Motor neuron (in vitro differentiated cells): ENCODE data around the gene RNF150. TPM values are rescaled to one million over a fixed set of nuclear protein-coding genes. Genes with fewer than 3 reads are reported as not detected.

Experiments used
- ATAC-seq, 8 experiments: fragments of 200-7000 bp; cut with Tn5 transposase; replicated peaks in 6 of 8; 2 replicates each; pipeline ENCODE4 v1.8.0; 2021; ENCODE audit warnings: mild to moderate bottlenecking in 8 of 8, moderate library complexity in 8 of 8
- H3K27ac ChIP-seq, 2 donors: fragments of 250-450 bp; sonication (Bioruptor Pico); 2 replicates each; pipeline ENCODE4 v1.9.0; 2021; ENCODE audit warnings: antibody characterized with exemption in 2 of 2, mild to moderate bottlenecking in 2 of 2, moderate library complexity in 1 of 2
- H3K4me1 ChIP-seq, 2 donors: fragments of 250-450 bp; sonication (Bioruptor Pico); replicated peaks in 1 of 2; 2 replicates each; pipeline ENCODE4 v1.6.1; 2021; ENCODE audit warnings: antibody characterized with exemption in 2 of 2, mild to moderate bottlenecking in 2 of 2, moderate library complexity in 1 of 2
- H3K4me3 ChIP-seq, 5 donors: fragments of 250-450 bp; sonication (Bioruptor Pico); 2 replicates each; pipeline ENCODE4 v1.9.0; 2021; ENCODE audit warnings: antibody characterized with exemption in 5 of 5, mild to moderate bottlenecking in 5 of 5, moderate library complexity in 4 of 5
- WGBS, 10 experiments: fragments of 450-650 bp; shearing (Covaris generic); methylation state at CpG; one replicate each; pipeline ENCODE4 v1.0.0; 2022; 5-methylcytosine and 5-hydroxymethylcytosine counted together
- in situ Hi-C, 9 experiments: fragments of 400-800 bp; cut with MboI; loops; one replicate each; pipeline ENCODE4 v1.15.0; 2021; ENCODE audit warnings: low sequenced_read_pairs in 9 of 9, low pct_unique_long_range_greater_than_20kb in 2 of 9; ENCODE audit not compliant: unreplicated experiment in 9 of 9
- total RNA-seq, 8 experiments: library from RNA; unstranded; fragments of 300-600 nt; gene quantifications; 2 replicates each; pipeline versions ENCODE4 v1.2.3 to v1.2.4, GENCODE V29; 2022

RNF150 gene
- total RNA-seq, 8 experiments from 2014 or later = 0.71 to 45.2 (median 20.0) TPM

GRCh38 chr4:141124224-141124623, 9.0 kb downstream of the RNF150 start:
- H3K27ac ChIP-seq = no peak overlapping the region
- in situ Hi-C loops = no loop called here
- H3K4me3 ChIP-seq = no peak overlapping the region
- H3K4me1 ChIP-seq = peaks cover 12 to 30% of the 10 kb centered on the region in 2 donors
- 83 to 100% (median 100%) methylated on average over 1 of the region's 1 CpG; no CpG with 5 or more reads in 3 of the 10 experiments for WGBS, 10 experiments
- no peak for ATAC-seq

- in situ Hi-C loops = no loop called here
- ATAC-seq = peak in 1 of 8 experiments; percentile 32
- Histone ChIP-seq H3K4me1 (peaks cover under 1 to 18% of the 10 kb centered on the region in 2 donors), H3K4me3 (no peak overlapping the region), H3K27ac (no peak overlapping the region)
- WGBS, 10 experiments = 38 to 100% (median 78%) methylated on average over 1 to 9 of the region's 9 CpGs; no CpG with 5 or more reads in 1 of the 10 experiments
Observed at GRCh38 chr4:141121768-141122454, 11.4 kb downstream of the RNF150 start.

GRCh38 chr4:141121101-141121500, 12.2 kb downstream of the RNF150 start:
- no peak for ATAC-seq
- H3K4me1 ChIP-seq = peaks cover 0 to 10% of the 10 kb centered on the region in 2 donors
- no peak overlapping the region for H3K27ac ChIP-seq
- WGBS, 10 experiments = 78 to 100% (median 93%) methylated on average over 1 of the region's 1 CpG; no CpG with 5 or more reads in 2 of the 10 experiments
- in situ Hi-C loops = no loop called here
- H3K4me3 ChIP-seq = no peak overlapping the region

- peaks cover 0 to 1% of the 10 kb centered on the region in 2 donors for H3K4me1 ChIP-seq
- in situ Hi-C loops = no loop called here
- ATAC-seq = no peak
- 43 to 100% (median 92%) methylated on average over 2 to 5 of the region's 5 CpGs for WGBS, 10 experiments
- H3K4me3 ChIP-seq = no peak overlapping the region
- H3K27ac ChIP-seq = no peak overlapping the region
Observed at GRCh38 chr4:141120036-141120593, 13.2 kb downstream of the RNF150 start.

- WGBS, 10 experiments = 25 to 100% (median 70%) methylated on average over 1 of the region's 1 CpG; no CpG with 5 or more reads in 3 of the 10 experiments
- Histone ChIP-seq H3K27ac (no peak overlapping the region), H3K4me1 (no peaks in the 10 kb centered on the region), H3K4me3 (no peak overlapping the region)
- no peak for ATAC-seq
- in situ Hi-C loops = no loop called here
Observed at GRCh38 chr4:141119071-141119470, 14.2 kb downstream of the RNF150 start.

GRCh38 chr4:141118381-141118780, 14.9 kb downstream of the RNF150 start:
- in situ Hi-C loops = no loop called here
- H3K4me3 ChIP-seq = no peak overlapping the region
- WGBS, 10 experiments = 25 to 100% (median 100%) methylated on average over 1 to 2 of the region's 2 CpGs; no CpG with 5 or more reads in 3 of the 10 experiments
- ATAC-seq = no peak
- no peaks in the 10 kb centered on the region for H3K4me1 ChIP-seq
- no peak overlapping the region for H3K27ac ChIP-seq

- H3K4me1 ChIP-seq = no peaks in the 10 kb centered on the region
- H3K27ac ChIP-seq = no peak overlapping the region
- peak in 1 of 8 experiments; percentile 9 for ATAC-seq
- no peak overlapping the region for H3K4me3 ChIP-seq
- in situ Hi-C loops = no loop called here
- 20 to 100% (median 85%) methylated on average over 1 of the region's 1 CpG; no CpG with 5 or more reads in 4 of the 10 experiments for WGBS, 10 experiments
Observed at GRCh38 chr4:141117935-141118334, 15.3 kb downstream of the RNF150 start.

GRCh38 chr4:141109983-141110382, 23.3 kb downstream of the RNF150 start:
- ATAC-seq = peak in 1 of 8 experiments; percentile 58
- Histone ChIP-seq H3K4me3 (no peak overlapping the region), H3K27ac (no peak overlapping the region), H3K4me1 (no peaks in the 10 kb centered on the region)
- 23 to 100% (median 84%) methylated on average over 1 to 4 of the region's 4 CpGs; no CpG with 5 or more reads in 2 of the 10 experiments for WGBS, 10 experiments
- in situ Hi-C loops = no loop called here

GRCh38 chr4:141107927-141108326, 25.3 kb downstream of the RNF150 start:
- WGBS, 10 experiments = 35 to 100% (median 97%) methylated on average over 2 to 3 of the region's 3 CpGs
- Histone ChIP-seq H3K27ac (no peak overlapping the region), H3K4me1 (no peaks in the 10 kb centered on the region), H3K4me3 (no peak overlapping the region)
- in situ Hi-C loops = no loop called here
- no peak for ATAC-seq

GRCh38 chr4:141102367-141102766, 30.9 kb downstream of the RNF150 start:
- in situ Hi-C loops = no loop called here
- H3K4me1 ChIP-seq = no peaks in the 10 kb centered on the region
- no peak overlapping the region for H3K4me3 ChIP-seq
- ATAC-seq = peak in 6 of 8 experiments; percentile 18 to 57 (median 51)
- H3K27ac ChIP-seq = no peak overlapping the region
- WGBS, 10 experiments = 60 to 100% (median 94%) methylated on average over 1 to 3 of the region's 3 CpGs; no CpG with 5 or more reads in 4 of the 10 experiments

- Histone ChIP-seq H3K4me3 (no peak overlapping the region), H3K4me1 (no peaks in the 10 kb centered on the region), H3K27ac (no peak overlapping the region)
- ATAC-seq = no peak
- in situ Hi-C loops = no loop called here
- WGBS, 10 experiments = 0 to 100% (median 89%) methylated on average over 1 to 3 of the region's 4 CpGs; no CpG with 5 or more reads in 2 of the 10 experiments
Observed at GRCh38 chr4:141101511-141101910, 31.8 kb downstream of the RNF150 start.

- 22 to 100% (median 85%) methylated on average over 1 of the region's 1 CpG for whole genome bisulfite sequencing, 10 experiments
- H3K27ac ChIP-seq = no peak overlapping the region
Observed at GRCh38 chr4:141099326-141099725, 33.9 kb downstream of the RNF150 start.

GRCh38 chr4:141098163-141098562, 35.1 kb downstream of the RNF150 start:
- in situ Hi-C loops = no loop called here
- ATAC-seq = no peak
- Histone ChIP-seq H3K4me1 (no peaks in the 10 kb centered on the region), H3K27ac (no peak overlapping the region), H3K4me3 (no peak overlapping the region)
- 17 to 100% (median 100%) methylated on average over 1 to 2 of the region's 3 CpGs; no CpG with 5 or more reads in 7 of the 10 experiments for WGBS, 10 experiments

More at GRCh38 chr4:141099326-141099725, 33.9 kb downstream of the RNF150 start:
- no peaks in the 10 kb centered on the region for H3K4me1 ChIP-seq
- no peak for ATAC-seq
- in situ Hi-C loops = no loop called here
- H3K4me3 ChIP-seq = no peak overlapping the region
